ENCODE data around the gene SEC14L3. TPM values are rescaled to one million over a fixed set of nuclear protein-coding genes. Genes with fewer than 3 reads are reported as not detected.

SEC14L3 gene
- total RNA-seq, 1 experiment from 2014 or later, result not detected

DNA sequence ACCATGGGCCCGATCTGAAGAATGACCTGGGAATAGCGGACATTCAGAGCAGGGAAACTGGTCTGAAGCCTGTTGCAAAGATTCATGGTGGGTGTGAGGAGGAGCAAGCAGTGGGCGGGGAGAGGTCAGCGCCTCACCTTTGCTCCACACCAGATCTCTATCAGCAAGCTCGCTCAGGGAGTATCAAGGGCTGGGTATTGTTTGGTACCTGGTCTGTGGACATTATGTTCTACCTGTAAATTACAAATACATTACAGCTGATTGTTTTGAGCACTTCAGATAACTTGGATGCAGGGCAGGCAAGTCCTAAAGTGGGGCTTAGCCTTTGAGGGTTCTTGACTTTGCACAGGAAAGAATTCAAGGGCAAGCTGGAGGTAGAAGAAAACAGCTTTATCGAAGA, 44.5 kb upstream of the SEC14L3 start:
- Histone ChIP-seq H3K14ac (ENCODE audit: insufficient read depth, low read length) (no peak overlapping the region), H4K5ac (ENCODE audit: insufficient read length, low read depth, low read length) (no peak overlapping the region), H3K4me2 (ENCODE audit: insufficient read depth, insufficient read length, low read length) (no peak overlapping the region), H2BK20ac (ENCODE audit: low read depth, low read length, poor library complexity, severe bottlenecking) (no peak overlapping the region), H2AFZ (ENCODE audit: low read length) (no peak overlapping the region), H2BK120ac (ENCODE audit: low read depth, low read length, poor library complexity, severe bottlenecking) (no peak overlapping the region), H3T11ph (ENCODE audit: low read length) (no peak overlapping the region), H3K56ac (ENCODE audit: insufficient read length, low read depth, low read length) (no peak overlapping the region), H3K4me1 (ENCODE audit: insufficient read depth, low read length) (no peaks in the 10 kb centered on the region), H3K27ac (ENCODE audit: insufficient read length, low read depth, low read length) (no peak overlapping the region), H4K8ac (replicated peaks; ENCODE audit: insufficient read length, low read depth, low read length) (no peak overlapping the region), H3K9ac (ENCODE audit: extremely low read depth, insufficient read length, low read length) (no peak overlapping the region), H3K79me1 (ENCODE audit: insufficient read depth, low read depth, low read length, poor library complexity, severe bottlenecking) (no peaks in the 10 kb centered on the region), H2BK15ac (ENCODE audit: low read depth, low read length) (no peak overlapping the region), H3K9me3 (ENCODE audit: control insufficient read depth, low read depth, low read length) (no peaks in the 10 kb centered on the region), H3K23me2 (ENCODE audit: insufficient read length, low read depth, low read length, poor library complexity, severe bottlenecking) (no peaks in the 10 kb centered on the region), H4K20me1 (ENCODE audit: control insufficient read depth, insufficient read depth, insufficient read length) (no peaks in the 10 kb centered on the region), H3K18ac (ENCODE audit: insufficient read length, low read depth, low read length) (no peak overlapping the region), H3K23ac (ENCODE audit: insufficient read length, low read depth, low read length) (no peak overlapping the region), H3K27me3 (ENCODE audit: insufficient read depth, low read length) (no peaks in the 10 kb centered on the region), H4K91ac (ENCODE audit: insufficient read length, low read depth, low read length) (no peak overlapping the region), H3K4ac (ENCODE audit: low read depth, low read length) (no peak overlapping the region), H2BK5ac (ENCODE audit: insufficient read length, low read length) (no peak overlapping the region), H2BK12ac (ENCODE audit: insufficient read length, low read depth, low read length) (no peak overlapping the region), H3K79me2 (ENCODE audit: insufficient read depth, low read length) (no peaks in the 10 kb centered on the region), H2AK5ac (ENCODE audit: insufficient read length, low read length) (no peak overlapping the region)
- H3K27me3 Mint-ChIP-seq (ENCODE audit: low read depth), result peaks cover 5% of the 10 kb centered on the region
- no CpG with 5 or more reads among the region's 6 CpGs for WGBS (ENCODE audit: extremely low coverage, insufficient read length, low lambda C conversion rate)
- peaks cover 0 to 2% of the 10 kb centered on the region in 2 experiments; a peak in 1 of 4 replicates for H3K4me1 Mint-ChIP-seq
- peaks cover 3 to 5% of the 10 kb centered on the region in 2 experiments; a peak in 2 of 5 replicates for H3K9me3 Mint-ChIP-seq
- TF ChIP-seq, protein P1, sequence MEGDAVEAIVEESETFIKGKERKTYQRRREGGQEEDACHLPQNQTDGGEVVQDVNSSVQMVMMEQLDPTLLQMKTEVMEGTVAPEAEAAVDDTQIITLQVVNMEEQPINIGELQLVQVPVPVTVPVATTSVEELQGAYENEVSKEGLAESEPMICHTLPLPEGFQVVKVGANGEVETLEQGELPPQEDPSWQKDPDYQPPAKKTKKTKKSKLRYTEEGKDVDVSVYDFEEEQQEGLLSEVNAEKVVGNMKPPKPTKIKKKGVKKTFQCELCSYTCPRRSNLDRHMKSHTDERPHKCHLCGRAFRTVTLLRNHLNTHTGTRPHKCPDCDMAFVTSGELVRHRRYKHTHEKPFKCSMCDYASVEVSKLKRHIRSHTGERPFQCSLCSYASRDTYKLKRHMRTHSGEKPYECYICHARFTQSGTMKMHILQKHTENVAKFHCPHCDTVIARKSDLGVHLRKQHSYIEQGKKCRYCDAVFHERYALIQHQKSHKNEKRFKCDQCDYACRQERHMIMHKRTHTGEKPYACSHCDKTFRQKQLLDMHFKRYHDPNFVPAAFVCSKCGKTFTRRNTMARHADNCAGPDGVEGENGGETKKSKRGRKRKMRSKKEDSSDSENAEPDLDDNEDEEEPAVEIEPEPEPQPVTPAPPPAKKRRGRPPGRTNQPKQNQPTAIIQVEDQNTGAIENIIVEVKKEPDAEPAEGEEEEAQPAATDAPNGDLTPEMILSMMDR (conservative IDR thresholded peaks at IDR 0.05), result no peak
- H3K36me3 Mint-ChIP-seq (ENCODE audit: insufficient read depth in 1 of 3, low read depth in 3 of 3), result no peaks in the 10 kb centered on the region
- no peak overlapping the region; a peak in 1 of 7 replicates for H3K27ac Mint-ChIP-seq
- DNase-seq, result no peak
- H3K4me3 Mint-ChIP-seq, result no peak overlapping the region

Data from H9 (cell line).